Measurements from ENCODE around the gene KIAA1755.

Gene KIAA1755

GRCh38 chr20:38202153-38202981, 58.2 kb downstream of the KIAA1755 start:
- DNase-seq = no peak

- no peak for DNase-seq
These were observed 59.2 kb downstream of the KIAA1755 start for GRCh38 chr20:38201356-38201755.

- DNase-seq = no peak
These were observed 59.9 kb downstream of the KIAA1755 start for GRCh38 chr20:38200646-38201045.

- DNase-seq = no peak
These were observed 60.8 kb downstream of the KIAA1755 start for GRCh38 chr20:38199501-38200390.

- DNase-seq = no peak
These were observed 62.2 kb downstream of the KIAA1755 start for GRCh38 chr20:38198238-38198861.

GRCh38 chr20:38197619-38198018, 62.9 kb downstream of the KIAA1755 start:
- no peak for DNase-seq

- DNase-seq = no peak
These were observed 63.3 kb downstream of the KIAA1755 start for GRCh38 chr20:38197217-38197616.

GRCh38 chr20:38196592-38196991, 63.9 kb downstream of the KIAA1755 start:
- DNase-seq = no peak

GRCh38 chr20:38196076-38196475, 64.5 kb downstream of the KIAA1755 start:
- no peak for DNase-seq

GRCh38 chr20:38195521-38195920, 65.0 kb downstream of the KIAA1755 start:
- DNase-seq = no peak

- no peak for DNase-seq
These were observed 65.5 kb downstream of the KIAA1755 start for GRCh38 chr20:38194971-38195504.

- DNase-seq = no peak
These were observed 66.9 kb downstream of the KIAA1755 start for GRCh38 chr20:38193586-38194105.

- DNase-seq = no peak
These were observed 68.1 kb downstream of the KIAA1755 start for GRCh38 chr20:38192323-38192885.

- DNase-seq = no peak
These were observed 68.9 kb downstream of the KIAA1755 start for GRCh38 chr20:38191654-38192053.

- DNase-seq = no peak
These were observed 69.6 kb downstream of the KIAA1755 start for GRCh38 chr20:38190936-38191371.

GRCh38 chr20:38190166-38190565, 70.4 kb downstream of the KIAA1755 start:
- no peak for DNase-seq

- DNase-seq = no peak
These were observed 73.0 kb downstream of the KIAA1755 start for GRCh38 chr20:38187517-38187916.

- no peak for DNase-seq
These were observed 73.7 kb downstream of the KIAA1755 start for GRCh38 chr20:38186788-38187221.

GRCh38 chr20:38184101-38184500, 76.4 kb downstream of the KIAA1755 start:
- no peak for DNase-seq

- no peak for DNase-seq
These were observed 78.6 kb downstream of the KIAA1755 start for GRCh38 chr20:38181971-38182370.

- no peak for DNase-seq
These were observed 79.2 kb downstream of the KIAA1755 start for GRCh38 chr20:38181207-38181801.

GRCh38 chr20:38180781-38181180, 79.8 kb downstream of the KIAA1755 start:
- no peak for DNase-seq
